Measurements from ENCODE around the gene SLC26A1.

The SLC26A1 gene

DNA sequence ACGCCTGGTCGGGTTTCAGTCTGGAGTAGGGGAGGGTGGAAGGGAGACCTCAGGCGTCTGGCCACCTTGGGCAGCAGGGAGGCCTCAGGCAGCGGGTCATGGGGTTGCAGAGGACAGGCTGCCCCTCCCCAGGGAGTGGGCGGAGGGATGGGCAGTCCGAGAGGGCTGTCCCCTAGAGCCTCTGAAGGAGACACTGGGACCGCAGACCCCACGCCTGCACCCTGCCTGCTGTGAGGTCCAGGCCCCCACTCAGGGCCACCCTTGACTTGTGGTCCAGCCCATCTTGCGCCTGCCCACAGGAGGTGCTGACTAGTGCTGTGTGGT is 34.7 kb upstream of the SLC26A1 start:
- DNase-seq = no peak

- DNase-seq = no peak
These were observed 34.2 kb upstream of the SLC26A1 start for GRCh38 chr4:1027219-1027914.

DNA sequence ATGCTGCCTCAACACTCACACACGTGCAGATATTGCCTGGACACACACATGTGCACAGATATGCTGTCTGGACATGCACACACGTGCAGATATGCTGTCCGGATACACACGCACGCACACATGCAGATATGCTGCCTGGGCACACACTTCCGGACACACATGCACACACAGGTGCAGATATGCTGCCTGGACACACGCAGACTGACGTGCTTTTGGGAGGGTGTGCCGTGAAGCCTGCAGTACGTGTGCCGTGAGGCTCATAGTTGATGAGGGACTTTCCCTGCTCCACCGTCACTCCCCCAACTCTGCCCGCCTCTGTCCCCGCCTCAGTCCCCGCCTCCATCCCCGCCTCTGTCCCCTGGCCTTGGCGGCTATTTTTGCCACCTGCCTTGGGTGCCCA is 32.9 kb upstream of the SLC26A1 start:
- peak; percentile 72 for DNase-seq

DNA sequence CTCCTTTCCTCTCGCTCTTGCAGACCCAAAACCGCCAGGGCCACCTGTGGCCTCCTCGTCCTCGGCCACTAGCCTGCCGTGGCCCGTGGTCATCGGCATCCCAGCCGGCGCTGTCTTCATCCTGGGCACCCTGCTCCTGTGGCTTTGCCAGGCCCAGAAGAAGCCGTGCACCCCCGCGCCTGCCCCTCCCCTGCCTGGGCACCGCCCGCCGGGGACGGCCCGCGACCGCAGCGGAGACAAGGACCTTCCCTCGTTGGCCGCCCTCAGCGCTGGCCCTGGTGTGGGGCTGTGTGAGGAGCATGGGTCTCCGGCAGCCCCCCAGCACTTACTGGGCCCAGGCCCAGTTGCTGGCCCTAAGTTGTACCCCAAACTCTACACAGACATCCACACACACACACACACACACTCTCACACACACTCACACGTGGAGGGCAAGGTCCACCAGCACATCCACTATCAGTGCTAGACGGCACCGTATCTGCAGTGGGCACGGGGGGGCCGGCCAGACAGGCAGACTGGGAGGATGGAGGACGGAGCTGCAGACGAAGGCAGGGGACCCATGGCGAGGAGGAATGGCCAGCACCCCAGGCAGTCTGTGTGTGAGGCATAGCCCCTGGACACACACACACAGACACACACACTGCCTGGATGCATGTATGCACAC is 31.8 kb upstream of the SLC26A1 start:
- DNase-seq = no peak

- DNase-seq = no peak
These were observed 30.9 kb upstream of the SLC26A1 start for GRCh38 chr4:1023895-1024740.

- no peak for DNase-seq
These were observed 30.0 kb upstream of the SLC26A1 start for GRCh38 chr4:1023075-1023640.

DNA sequence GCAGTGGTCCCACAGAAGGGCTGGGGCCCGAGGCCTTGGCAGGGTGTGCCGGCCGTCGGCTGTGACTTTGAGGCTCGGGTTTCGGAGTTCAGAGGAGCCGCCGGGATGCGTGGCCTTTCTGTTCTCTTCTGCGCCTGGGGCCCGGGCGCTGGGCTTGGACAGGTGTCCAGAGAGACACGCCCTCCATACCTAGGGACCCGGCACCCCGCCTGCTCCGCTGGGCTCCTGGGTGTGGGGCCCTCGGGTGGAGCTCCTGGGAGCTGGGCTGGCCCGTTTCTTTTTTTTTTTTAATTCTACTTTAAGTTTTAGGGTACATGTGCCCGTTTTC is 29.5 kb upstream of the SLC26A1 start:
- no peak for DNase-seq

GRCh38 chr4:1022051-1022738 is 29.0 kb upstream of the SLC26A1 start:
- DNase-seq = no peak

- DNase-seq = no peak
These were observed 28.3 kb upstream of the SLC26A1 start for GRCh38 chr4:1021386-1022050.

DNA sequence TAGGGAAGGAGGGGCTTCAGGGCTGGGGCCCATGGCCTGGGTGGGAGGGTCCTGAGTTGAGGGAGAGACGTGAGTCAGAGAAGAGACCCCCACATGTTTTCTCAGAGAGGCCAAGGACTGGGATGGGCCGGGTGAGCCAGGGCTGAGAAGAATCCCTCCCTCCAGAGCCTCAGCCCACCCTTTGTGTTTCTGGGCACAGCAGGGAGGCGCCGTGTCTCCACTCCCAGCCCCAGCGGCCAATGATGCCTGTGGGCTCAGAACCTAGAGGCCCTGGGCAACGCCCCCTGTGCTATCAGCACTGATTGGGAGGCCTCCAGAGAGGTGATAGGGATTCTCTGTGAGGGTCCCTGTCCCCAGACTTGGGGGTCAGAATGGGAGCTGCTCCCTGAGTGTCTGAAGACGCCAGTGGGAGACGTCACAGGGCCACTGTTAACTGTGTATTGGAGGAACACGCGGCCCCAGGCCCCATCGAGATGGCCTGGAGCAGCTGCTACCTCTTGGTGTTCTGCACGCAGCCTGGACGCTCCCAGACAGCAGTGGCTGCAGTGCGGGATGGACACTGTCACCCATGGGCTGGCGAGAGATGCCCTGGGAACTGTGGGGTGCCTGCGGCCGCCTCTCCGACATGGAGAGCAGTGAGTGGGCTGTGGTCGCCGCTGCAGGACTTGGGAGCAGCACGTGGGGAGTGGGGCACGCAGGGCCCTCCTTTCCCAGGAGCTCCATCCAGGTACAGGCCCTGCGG is 26.7 kb upstream of the SLC26A1 start:
- no peak for DNase-seq

DNA sequence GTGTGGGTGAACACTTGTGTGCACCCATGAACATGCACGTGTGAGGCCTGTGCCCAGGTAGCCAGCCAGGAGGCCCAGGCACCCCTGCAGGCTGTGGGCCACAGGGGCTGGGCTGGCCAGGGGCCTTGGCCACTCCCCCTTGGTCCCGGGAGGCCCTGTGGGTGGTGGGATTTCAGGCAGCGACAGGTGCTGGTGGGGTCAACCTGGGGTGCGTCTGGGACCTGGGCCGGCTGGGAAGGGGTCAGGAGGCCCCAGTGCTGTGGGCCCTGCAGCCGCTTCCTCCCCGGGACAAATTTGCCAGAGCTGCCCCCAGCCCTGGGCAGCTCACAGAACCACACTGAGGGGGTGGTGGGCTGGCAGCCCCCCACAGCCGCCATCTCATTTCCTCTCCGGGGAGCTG is 26.1 kb upstream of the SLC26A1 start:
- DNase-seq = no peak

DNA sequence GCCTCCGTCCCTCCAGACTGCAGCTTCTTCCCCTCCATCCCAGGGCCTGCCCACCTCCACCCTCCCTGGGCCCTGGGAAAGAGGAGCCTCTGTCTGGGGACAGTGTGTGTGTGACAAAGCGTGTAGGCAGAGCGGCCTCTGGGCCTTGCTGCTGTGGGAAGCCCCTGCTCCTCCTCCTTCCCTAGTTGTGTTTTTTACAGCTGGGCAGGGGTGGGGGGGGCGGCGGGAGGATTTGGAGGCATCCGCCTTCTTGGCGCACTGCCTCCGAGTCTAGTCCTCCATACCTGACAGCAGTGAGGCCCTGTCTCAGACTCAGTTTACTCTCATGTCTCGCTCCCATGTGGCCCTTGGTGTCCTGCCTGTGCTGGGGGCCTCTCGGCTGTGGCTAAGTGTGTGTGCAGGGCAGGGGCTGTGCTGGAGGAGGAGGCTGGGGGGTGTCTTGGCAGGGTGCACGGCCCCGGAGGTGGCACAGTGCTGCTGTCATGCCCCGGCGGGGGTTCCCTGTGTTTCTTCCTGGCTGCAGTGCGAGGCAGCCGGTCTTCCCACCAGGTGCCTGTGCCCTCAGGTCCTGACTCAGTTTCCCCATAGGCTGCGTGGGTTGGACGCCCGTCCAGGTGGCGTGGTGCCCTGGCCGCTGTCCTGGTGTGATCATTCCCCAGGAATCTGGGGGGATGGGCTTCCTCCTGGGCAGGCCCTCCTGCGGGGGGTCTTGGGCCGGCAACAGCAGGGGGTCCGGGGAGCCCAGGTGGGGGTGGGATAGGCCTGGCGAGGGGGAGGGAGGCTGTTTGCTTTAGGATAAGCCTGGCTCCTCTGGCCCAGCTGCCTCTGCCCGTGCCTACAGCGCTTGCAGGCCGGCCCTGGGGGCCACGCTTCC is 25.2 kb upstream of the SLC26A1 start:
- no peak for DNase-seq

DNA sequence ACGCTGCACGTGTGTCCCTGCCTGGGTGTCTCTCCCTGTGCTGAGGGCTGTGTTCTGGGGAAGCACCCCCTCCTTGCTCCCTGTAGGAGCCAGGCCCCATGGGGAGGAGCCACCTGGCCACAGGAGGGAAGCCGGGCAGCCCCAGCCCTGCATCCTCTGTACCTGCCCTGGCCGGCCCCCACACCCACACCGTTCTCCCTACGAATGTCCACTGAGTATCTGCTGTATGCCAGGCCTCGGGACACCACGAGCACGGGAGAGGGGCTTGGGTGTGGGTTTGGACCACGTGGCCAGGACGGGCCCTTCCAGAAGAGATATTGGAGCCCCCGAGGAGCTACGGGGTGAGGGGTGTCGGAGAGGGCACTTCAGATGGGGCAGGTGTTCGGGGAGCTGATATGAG is 24.5 kb upstream of the SLC26A1 start:
- no peak for DNase-seq

GRCh38 chr4:1017211-1017610 is 24.0 kb upstream of the SLC26A1 start:
- DNase-seq = no peak

GRCh38 chr4:1015746-1016145 is 22.5 kb upstream of the SLC26A1 start:
- no peak for DNase-seq

GRCh38 chr4:1015179-1015578 is 22.0 kb upstream of the SLC26A1 start:
- no peak for DNase-seq

DNA sequence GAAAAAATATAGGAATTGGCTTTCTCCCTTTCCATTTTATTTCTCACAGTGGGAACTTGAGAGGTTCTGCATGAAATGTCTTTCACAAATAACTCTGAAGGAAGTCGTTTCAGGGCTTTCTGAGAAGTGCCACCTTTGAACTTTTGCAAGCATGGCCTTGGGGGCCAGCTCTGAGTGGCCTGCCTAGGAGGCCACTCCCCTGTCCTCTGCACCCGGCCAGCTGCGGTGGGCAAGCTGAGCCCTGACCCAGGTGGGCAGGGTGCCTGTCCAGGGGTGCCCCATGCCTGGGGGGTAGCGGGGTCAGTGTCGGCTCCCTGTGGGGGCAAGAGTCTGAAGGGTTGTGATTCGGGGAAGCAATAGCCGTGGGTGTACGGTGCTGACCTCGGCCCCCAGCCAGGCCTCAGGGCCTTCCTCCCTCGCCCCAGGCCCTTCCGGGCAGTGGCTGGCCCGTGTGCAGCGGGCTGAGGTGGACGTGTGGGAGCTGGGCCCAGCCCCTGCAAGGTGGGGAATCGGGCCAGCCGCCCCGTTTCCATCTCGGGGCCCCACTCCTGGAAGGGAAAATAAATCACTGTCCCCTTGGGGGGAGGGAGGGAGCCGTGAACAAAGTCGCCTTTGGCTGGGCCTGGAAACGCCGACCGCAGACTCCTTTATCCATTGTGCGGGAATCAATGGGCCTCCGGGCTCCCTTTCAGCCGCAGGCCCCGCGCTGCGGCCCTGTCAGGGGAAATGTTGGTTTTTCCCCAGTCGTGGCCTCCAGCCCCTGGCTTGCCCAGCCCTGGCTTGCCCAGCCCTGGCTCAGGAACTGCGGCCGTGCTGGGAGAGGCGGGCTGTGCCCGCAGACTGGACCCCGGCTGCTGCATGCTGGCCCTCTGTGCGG is 21.3 kb upstream of the SLC26A1 start:
- DNase-seq = no peak

GRCh38 chr4:1013225-1014073 is 20.2 kb upstream of the SLC26A1 start:
- DNase-seq = no peak
